NCI-H2107 treated with DMSO at 0.1 percent for 48 hours (cell line): ENCODE measurements around the gene SPINK4.
A peak's percentile ranks its signal among the peaks of the same experiment; 100 is the strongest.

Experiments used
- DNase-seq: peaks from one replicate; lab custom pipeline; 2025; ENCODE audit not compliant: unreplicated experiment; lab: John Stamatoyannopoulos, UW

SPINK4 gene

GRCh38 chr9:33290247-33291030, 50.5 kb downstream of the SPINK4 start, which contains the start of gene NFX1:
Gene NFX1, plus strand, starts transcription at chr9:33290516. Its CDS starts 57 bp downstream, at chr9:33290573.
- DNase-seq, result peak; percentile 90

GRCh38 chr9:33291031-33291397, 51.0 kb downstream of the SPINK4 start:
- no peak for DNase-seq

GRCh38 chr9:33291901-33292300, 51.9 kb downstream of the SPINK4 start:
- DNase-seq, result no peak

GRCh38 chr9:33293782-33294181, 53.8 kb downstream of the SPINK4 start:
- no peak for DNase-seq

GRCh38 chr9:33294670-33295432, 54.9 kb downstream of the SPINK4 start:
- DNase-seq, result no peak

GRCh38 chr9:33295571-33295970, 55.6 kb downstream of the SPINK4 start:
- DNase-seq, result no peak

GRCh38 chr9:33297432-33297831, 57.5 kb downstream of the SPINK4 start:
- peak; percentile 51 for DNase-seq
